DOHH2 (cell line): Measurements from ENCODE around the gene NCAM2.

Experiments
- H3F3A ChIP-seq: fragments of 200-600 bp; sonication (generic), shearing (Covaris generic); 2 replicates; pipeline ENCODE4 v1.6.0; 2016; ENCODE audit warnings: antibody characterized with exemption, mild to moderate bottlenecking; ENCODE audit not compliant: control insufficient read depth, insufficient read depth
- H3K27ac ChIP-seq: fragments of 200-600 bp; sonication (generic); 2 replicates; pipeline ENCODE4 v1.5.1; 2014; ENCODE audit warnings: low read depth, mild to moderate bottlenecking, low read length, moderate library complexity
- H3K27me3 ChIP-seq: fragments of 200-600 bp; sonication (generic); 2 replicates; pipeline ENCODE4 v1.6.1; 2014; ENCODE audit warnings: mild to moderate bottlenecking, low read length, mixed read lengths; ENCODE audit not compliant: control insufficient read depth
- H3K36me3 ChIP-seq: fragments of 200-600 bp; sonication (generic); 2 replicates; pipeline ENCODE4 v1.6.1; 2014; ENCODE audit warnings: mild to moderate bottlenecking, low read length, moderate library complexity, mixed read lengths; ENCODE audit not compliant: control insufficient read depth
- H3K4me1 ChIP-seq: fragments of 200-600 bp; sonication (generic); 2 replicates; pipeline ENCODE4 v1.6.1; 2014; ENCODE audit warnings: mild to moderate bottlenecking, low read length, mixed read lengths; ENCODE audit not compliant: control insufficient read depth
- H3K4me2 ChIP-seq: fragments of 200-600 bp; sonication (generic); 2 replicates; pipeline ENCODE4 v1.6.0; 2014; ENCODE audit warnings: mild to moderate bottlenecking, low read length, moderate library complexity
- H3K4me3 ChIP-seq: fragments of 200-600 bp; sonication (generic); 2 replicates; pipeline ENCODE4 v1.5.1; 2014; ENCODE audit warnings: mild to moderate bottlenecking, low read length, mixed read lengths
- H3K79me2 ChIP-seq: fragments of 200-600 bp; sonication (generic); 2 replicates; pipeline ENCODE4 v1.6.1; 2014; ENCODE audit warnings: mild to moderate bottlenecking, low read length, mixed read lengths; ENCODE audit not compliant: control insufficient read depth
- H3K9me2 ChIP-seq: fragments of 200-600 bp; sonication (generic); replicated peaks from 2 replicates; pipeline ENCODE4 v1.6.1; 2014; ENCODE audit warnings: mild to moderate bottlenecking, low read length, mixed read lengths; ENCODE audit not compliant: control insufficient read depth
- H3K9me3 ChIP-seq: fragments of 200-600 bp; sonication (generic); 2 replicates; pipeline ENCODE4 v1.6.1; 2014; ENCODE audit warnings: antibody characterized with exemption, low read length, mixed read lengths; ENCODE audit not compliant: control insufficient read depth, insufficient read depth
- H4K20me1 ChIP-seq: fragments of 200-600 bp; sonication (generic); 2 replicates; pipeline ENCODE4 v1.6.0; 2014; ENCODE audit warnings: low read depth, mild to moderate bottlenecking, antibody characterized with exemption, low read length, moderate library complexity; ENCODE audit not compliant: control insufficient read depth, insufficient read depth
- EZH2phosphoT487 ChIP-seq: fragments of 200-600 bp; sonication (generic); IDR thresholded peaks from 2 replicates; pipeline ENCODE4 v1.6.1; 2017; ENCODE audit warnings: borderline replicate concordance, mild to moderate bottlenecking, antibody characterized with exemption, low read length, moderate library complexity, mixed read lengths
- TF ChIP-seq, protein P1 (sequence below): fragments of 200-600 bp; sonication (generic); IDR thresholded peaks from one replicate; pipeline ENCODE4 v1.5.1; 2014; ENCODE audit warnings: antibody characterized with exemption, mild to moderate bottlenecking, low read depth, low read length; ENCODE audit not compliant: poor library complexity, severe bottlenecking

The NCAM2 gene

DNA sequence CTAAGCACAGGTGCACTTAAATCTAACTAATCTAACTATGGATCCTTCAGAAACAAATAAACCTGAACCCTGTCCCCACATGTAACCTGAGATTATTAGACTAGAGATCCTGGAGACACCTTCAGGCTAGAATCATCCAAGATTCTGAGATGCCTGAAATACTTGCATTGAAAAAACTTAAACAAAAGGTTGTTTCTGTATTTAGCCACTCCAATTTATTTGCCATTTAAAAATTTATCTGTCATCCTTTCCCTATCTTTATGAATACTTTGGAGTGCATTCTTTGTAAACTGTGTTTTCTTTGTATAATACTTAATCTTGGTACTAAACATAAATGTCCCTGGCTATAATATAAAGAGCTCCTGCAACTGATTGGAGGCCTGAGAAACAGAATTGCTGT is 270.7 kb downstream of the NCAM2 start:
- TF ChIP-seq EZH2phosphoT487, result no peak
- TF ChIP-seq, protein P1, sequence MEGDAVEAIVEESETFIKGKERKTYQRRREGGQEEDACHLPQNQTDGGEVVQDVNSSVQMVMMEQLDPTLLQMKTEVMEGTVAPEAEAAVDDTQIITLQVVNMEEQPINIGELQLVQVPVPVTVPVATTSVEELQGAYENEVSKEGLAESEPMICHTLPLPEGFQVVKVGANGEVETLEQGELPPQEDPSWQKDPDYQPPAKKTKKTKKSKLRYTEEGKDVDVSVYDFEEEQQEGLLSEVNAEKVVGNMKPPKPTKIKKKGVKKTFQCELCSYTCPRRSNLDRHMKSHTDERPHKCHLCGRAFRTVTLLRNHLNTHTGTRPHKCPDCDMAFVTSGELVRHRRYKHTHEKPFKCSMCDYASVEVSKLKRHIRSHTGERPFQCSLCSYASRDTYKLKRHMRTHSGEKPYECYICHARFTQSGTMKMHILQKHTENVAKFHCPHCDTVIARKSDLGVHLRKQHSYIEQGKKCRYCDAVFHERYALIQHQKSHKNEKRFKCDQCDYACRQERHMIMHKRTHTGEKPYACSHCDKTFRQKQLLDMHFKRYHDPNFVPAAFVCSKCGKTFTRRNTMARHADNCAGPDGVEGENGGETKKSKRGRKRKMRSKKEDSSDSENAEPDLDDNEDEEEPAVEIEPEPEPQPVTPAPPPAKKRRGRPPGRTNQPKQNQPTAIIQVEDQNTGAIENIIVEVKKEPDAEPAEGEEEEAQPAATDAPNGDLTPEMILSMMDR, result no peak
- no peaks in the 10 kb centered on the region for H3K27me3 ChIP-seq
- no peaks in the 10 kb centered on the region for H3K79me2 ChIP-seq
- H3K4me2 ChIP-seq, result no peak overlapping the region
- H4K20me1 ChIP-seq, result no peaks in the 10 kb centered on the region
- H3K4me1 ChIP-seq, result no peaks in the 10 kb centered on the region
- no peak overlapping the region for H3K4me3 ChIP-seq
- no peak overlapping the region for H3K27ac ChIP-seq
- no peaks in the 10 kb centered on the region for H3K36me3 ChIP-seq
- no peaks in the 10 kb centered on the region for H3F3A ChIP-seq
- H3K9me2 ChIP-seq, result no peaks in the 10 kb centered on the region
- H3K9me3 ChIP-seq, result no peaks in the 10 kb centered on the region

DNA sequence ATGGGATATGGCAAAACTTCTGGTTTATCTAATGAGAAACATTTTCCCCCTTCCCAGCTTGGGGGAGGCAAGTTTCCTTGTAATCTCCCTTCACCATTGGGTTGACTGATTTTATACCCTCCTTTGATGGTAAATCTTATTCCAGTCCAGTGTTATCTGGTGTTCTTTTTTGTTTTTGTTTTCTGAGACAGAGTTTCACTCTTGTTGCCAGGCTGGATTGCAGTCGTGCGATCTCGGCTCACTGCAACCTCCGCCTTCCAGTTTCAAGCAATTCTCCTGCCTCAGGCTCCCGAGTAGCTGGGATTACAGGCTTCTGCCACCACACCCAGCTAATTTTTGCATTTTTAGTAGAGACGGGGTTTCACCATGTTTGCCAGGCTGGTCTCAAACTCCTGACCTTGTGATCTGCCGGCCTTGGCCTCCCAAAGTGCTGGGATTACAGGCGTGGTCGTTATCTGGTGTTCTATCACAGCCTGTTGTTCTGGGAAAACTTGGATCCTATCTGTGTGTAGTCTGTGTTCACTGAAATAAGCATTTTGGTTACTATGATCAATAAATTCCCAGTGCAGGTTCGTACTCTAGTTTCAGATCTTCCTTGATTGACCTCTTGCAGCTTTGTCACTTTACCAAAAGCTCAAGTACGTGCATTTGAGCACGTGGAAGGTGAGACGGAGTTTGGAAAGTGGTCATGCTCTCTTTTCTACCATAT is 281.1 kb downstream of the NCAM2 start:
- Histone ChIP-seq H3F3A (no peaks in the 10 kb centered on the region), H3K9me2 (no peaks in the 10 kb centered on the region), H3K79me2 (no peaks in the 10 kb centered on the region), H3K27me3 (no peaks in the 10 kb centered on the region), H4K20me1 (no peaks in the 10 kb centered on the region), H3K36me3 (no peaks in the 10 kb centered on the region), H3K4me1 (no peaks in the 10 kb centered on the region), H3K4me2 (no peak overlapping the region), H3K27ac (no peak overlapping the region), H3K4me3 (no peak overlapping the region), H3K9me3 (no peaks in the 10 kb centered on the region)
- TF ChIP-seq EZH2phosphoT487, result no peak
- TF ChIP-seq, protein P1, result no peak

DNA sequence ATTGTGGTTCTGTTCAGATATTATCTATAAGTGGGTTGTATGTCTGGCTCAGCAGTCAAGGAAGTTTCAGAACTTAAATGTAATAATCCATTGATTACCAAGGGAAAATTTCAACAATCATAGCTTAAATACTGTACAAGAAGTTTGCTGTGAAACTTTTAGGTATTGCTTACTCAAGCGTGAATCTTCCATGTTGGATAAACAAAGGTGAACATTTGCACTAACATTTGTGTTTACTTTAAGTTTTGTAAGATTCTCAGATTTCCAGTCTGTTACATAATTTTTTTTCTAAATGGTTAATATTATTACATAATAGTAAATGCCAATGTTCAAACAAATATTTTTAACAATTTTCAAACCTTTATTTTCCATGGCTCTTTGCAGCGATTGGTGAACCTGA is 285.6 kb downstream of the NCAM2 start:
- no peak for TF ChIP-seq EZH2phosphoT487
- TF ChIP-seq, protein P1, result no peak
- no peak overlapping the region for H3K4me3 ChIP-seq
- H3K27ac ChIP-seq, result no peak overlapping the region
- no peaks in the 10 kb centered on the region for H3K4me1 ChIP-seq
- no peaks in the 10 kb centered on the region for H4K20me1 ChIP-seq
- H3F3A ChIP-seq, result no peaks in the 10 kb centered on the region
- H3K27me3 ChIP-seq, result no peaks in the 10 kb centered on the region
- no peaks in the 10 kb centered on the region for H3K9me3 ChIP-seq
- no peaks in the 10 kb centered on the region for H3K9me2 ChIP-seq
- H3K4me2 ChIP-seq, result no peak overlapping the region
- no peaks in the 10 kb centered on the region for H3K79me2 ChIP-seq
- no peaks in the 10 kb centered on the region for H3K36me3 ChIP-seq
